ENCODE measurements around the gene GUK1.

Gene GUK1

DNA sequence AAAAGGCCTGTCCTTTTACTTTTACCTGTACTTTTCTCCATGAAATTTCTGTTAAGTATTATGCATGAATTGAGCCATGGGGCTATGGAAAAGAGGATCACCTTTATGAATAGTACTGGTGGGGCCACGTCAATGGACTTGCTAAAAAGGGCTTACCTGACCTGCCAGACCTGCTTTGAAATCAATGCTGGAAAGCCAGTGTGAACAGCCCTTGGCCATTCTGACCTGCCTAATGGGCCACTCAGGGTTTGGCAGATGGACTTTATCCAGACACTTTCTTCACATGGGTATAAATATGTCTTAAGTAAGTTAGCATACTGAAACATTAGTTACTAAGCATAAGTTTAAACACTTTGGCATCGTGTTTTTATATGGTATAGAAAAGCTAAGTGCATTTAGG, 8.3 kb upstream of the GUK1 start:
- DNase-seq (ENCODE audit: low read depth): no peak

DNA sequence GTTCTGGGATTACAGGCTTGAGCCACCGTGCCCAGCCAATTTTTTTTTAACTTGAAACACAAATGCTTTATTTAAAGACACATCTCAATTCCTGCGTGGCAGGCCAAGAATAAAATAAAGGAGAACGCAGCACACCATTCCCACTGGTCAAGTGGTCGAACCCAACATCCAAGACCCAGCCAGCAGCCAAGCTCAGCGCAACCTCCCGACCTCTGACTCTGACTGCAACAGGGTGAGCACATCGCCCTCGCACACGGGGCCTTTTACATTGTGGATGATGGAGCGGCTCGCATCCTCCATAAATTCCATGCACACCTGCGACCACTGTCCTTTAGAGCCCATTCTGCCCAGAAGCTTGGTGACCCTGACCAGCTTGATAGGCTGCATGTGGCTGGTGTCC, 5.5 kb upstream of the GUK1 start:
- no peak for DNase-seq (ENCODE audit: low read depth)

DNA sequence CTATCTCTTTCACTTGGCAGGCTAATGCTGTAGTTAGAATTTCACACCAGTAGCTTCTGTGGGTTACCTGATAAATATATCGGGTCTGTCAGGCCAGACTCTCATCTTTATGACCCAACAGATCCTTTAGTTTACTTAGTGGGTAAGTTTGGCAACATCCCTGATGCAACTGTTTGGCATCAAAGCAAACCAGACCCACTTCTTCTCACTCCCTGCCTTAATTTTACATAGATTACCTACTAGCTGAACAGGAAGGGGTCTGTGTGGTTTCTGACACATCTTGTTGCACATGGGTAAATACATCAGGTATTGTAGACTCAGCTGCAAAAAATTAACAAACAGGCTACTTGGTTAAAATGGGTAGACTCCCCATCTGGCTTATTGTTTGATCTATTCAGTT, 3.2 kb upstream of the GUK1 start:
- no peak for DNase-seq (ENCODE audit: low read depth)

DNA sequence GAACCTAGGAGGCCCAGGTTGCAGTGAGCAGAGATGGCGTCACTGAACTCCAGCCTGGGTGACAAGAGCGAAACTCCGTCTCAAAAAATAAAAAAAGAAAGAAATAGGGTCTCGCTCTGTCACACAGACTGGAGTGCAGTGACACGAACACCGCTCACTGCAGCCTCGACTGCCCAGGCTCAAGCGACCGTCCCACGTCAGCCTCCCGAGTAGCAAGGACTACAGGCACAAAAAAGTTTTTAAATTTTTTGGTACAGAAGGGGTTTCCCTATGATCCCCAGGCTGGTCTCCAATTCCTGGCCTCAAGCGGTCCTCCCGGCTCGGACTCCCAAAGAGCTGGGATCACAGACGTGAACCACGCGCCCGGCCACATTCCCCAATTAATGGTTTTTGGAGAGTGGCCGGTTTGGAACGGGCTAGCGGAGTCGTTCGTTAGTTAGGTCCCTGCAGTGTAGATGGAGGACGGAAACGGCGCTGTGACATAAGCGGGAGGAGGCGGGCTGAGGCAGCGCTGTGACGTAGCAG, 611 bp upstream of the GUK1 start:
- no peak for DNase-seq (ENCODE audit: low read depth)

DNA sequence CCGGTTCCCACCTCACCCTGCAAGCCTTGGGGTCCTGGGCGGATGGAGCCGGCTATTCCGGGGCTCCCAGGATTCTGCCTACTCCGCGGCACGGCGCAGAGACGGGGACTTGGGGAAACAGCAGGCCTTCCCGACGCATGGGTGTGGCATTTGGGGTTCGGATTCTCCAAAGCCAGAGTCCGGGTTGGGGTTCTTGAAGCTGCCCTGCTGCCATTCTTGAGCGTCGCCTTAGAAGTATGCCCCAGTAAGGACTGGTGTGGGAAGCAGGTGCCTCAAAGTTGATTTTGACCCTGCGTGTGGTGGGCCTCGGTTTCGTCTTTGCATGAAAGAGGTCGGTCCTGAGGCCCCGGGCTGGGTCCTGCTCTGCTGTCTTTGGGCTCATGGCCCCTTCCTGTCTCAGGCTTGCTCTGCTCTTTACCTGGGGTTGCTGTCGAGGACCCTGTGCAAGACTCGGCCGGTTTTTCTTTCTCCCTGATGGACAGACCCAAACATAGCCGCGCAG, 696 bp downstream of the GUK1 start:
- no peak for DNase-seq (ENCODE audit: low read depth)

DNA sequence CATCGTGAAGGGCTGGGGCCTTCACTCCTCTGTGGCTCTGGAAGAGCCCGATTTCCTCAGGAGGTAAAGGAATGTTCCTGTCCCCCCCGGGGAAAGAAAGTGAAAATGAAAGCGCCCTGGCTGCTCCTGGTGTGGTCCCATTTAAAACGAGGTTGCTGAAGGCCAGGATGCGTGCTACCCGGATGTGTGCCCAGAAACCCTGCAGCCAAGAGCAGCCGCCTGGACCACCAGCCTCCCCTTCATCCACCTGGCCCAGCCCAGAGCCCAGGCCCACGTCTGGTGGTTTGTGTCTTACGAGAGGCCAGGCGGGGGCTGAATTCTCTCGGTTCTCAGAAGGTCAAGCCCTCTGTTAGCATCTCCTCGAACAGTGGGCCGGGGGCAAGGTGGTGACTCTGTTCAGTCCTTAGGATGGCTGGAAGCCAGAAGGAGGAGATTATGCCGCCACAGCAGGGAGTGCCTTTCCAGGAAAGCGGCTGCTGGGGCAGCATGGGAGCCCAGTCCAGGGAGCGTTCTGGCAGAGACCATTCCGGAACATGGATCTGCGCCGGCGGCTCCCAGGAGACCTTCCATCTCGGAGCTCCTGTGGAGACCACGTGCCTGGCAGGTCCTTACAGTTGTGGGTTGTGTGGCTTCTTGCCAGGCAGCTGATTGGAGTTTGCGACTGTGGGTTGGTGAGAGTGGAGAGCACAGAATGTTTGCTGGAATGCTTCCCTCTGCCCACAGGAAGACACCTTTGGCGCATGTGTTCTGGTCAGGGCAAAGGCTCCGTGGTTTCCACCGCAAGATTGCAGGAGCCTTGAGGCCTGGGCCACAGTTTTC, 1.4 kb downstream of the GUK1 start:
- no peak for DNase-seq (ENCODE audit: low read depth)

DNA sequence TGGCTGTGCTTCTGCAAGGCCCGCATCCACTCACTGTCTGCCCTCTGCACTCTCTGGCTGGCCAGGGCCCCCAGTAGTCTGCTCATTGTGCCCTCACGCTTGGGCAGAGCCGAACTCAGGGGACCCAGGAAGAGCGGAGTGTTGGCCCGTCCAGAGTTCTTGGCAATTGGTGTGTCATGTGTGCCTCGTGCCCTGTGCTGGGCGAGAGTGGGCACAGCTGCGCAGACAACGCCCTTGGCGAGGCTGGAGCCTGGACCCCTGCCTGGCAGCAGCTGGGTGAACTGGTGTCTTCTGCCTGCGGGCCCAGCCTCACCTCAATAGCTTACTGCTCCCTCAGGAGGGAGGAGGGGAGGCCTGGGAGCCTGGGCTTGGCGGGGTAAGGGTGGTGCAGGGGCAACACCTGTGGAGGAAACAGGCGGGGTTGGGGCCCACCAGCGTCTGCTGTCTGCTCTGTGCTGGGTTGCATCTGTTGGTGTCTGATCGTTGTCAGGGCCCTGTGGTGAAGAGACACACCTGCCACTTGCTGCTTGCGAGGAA, 2.1 kb downstream of the GUK1 start:
- no peak for DNase-seq (ENCODE audit: low read depth)

DNA sequence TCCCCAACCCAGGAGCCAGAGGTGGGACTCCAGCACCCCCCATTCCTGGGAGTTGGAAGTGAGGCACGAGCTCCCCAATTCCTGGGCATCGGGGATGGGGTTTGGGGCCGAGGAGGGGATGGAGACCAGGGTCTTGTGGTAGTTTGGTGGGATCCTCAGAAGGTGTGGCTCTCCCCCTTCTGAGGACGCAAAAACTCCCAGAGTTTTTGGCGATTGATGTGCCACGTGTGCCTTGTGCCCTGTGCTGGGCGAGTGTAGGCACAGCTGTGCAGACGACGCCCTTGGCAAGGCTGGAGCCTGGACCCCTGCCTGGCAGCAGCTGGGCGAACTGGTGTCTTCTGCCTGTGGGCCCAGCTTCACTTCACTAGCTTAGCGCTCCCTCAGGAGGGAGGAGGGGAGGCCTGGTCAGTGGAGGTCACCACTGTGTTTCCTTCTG, 2.6 kb downstream of the GUK1 start:
- DNase-seq (ENCODE audit: low read depth): no peak

DNA sequence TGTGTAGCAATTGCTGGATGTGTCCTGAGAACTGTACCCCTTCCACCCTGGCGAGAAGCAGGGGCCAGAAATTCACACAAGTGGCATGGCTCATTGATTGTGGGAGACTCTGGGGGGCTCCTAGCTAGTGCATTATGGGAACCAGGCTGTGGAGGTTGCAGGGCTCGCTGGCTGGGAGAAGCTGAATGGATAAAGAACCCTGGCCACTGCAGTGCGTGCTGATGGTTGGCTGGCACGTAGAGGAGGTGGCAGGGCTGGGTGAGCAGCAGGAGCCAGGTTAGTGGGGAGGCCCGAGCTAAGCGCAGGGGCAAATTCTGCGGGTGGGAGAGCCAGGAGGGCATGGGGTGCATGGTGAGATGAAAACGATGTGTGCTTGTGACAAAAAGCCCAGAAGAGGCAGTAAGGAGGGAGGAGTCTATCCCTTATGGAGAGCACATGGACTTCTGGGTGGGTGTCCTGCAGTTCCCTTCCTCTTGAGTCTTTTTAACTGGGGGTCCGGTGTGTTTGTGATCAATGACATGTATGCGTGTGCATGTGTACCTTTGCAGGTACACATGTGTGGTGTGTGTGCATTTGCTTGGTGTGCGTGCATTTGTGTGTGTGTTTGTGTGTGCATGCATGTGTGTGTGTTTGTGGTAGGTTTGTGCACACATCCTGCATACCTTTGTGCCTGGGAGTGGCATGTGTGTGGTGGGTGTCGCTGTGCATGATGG, 3.6 kb downstream of the GUK1 start:
- DNase-seq (ENCODE audit: low read depth): no peak

DNA sequence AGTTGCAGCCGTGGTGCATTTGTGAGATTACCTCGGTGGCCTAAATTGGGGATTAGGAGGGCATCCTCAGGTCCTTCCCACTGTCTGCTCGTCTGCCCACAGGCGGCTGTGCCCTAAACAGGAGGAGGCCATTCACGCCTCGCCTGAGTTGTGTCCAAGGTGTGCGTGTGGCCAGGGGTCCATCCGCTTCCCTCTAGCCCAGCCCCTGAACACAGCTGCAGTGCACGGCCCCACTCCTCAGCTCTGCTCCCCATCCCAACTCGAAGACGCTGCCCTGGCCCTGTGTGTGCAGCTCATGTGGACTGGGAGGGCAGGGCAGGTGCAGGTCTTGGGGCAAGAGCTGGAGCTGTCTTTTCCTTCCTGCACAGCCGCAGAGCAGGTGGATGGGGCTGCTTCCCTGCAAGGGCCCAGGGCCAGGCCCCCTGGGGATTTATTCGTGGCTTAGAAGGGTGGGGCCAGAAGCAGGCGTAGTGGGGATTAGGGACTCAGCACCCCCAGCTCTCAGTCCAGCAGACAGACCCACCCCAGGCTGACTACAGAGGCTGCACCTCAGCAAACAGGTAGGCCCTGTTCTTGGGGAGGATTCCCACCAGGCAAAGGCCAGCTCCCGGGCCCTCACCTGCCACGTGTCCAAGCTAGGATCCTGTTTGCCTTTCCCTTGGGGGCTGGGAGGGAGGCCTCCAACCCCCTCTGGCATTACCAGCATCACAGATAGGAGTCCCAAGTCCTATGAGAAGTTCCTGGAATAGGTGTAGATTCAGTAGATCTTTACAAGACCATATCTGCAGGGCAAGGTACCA, 4.3 kb downstream of the GUK1 start:
- DNase-seq (ENCODE audit: low read depth): no peak

DNA sequence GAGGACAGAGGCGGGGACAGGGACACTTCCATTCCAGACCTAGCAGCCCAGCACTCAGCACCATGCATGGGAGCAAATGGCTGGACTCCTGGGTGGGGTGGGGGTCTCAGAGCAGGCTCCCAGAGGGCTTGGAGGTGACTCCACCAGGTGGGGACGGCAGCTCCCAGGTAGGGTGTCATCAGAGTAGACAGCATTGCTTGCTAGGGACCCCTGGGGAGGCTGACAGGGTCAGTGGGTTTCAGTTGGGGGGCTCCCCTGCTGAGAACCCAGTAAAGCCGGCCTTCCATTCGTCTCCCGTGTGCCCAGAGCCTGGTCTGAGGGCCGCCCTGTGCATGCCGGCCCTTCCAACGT, 4.9 kb downstream of the GUK1 start:
- DNase-seq (ENCODE audit: low read depth): no peak

DNA sequence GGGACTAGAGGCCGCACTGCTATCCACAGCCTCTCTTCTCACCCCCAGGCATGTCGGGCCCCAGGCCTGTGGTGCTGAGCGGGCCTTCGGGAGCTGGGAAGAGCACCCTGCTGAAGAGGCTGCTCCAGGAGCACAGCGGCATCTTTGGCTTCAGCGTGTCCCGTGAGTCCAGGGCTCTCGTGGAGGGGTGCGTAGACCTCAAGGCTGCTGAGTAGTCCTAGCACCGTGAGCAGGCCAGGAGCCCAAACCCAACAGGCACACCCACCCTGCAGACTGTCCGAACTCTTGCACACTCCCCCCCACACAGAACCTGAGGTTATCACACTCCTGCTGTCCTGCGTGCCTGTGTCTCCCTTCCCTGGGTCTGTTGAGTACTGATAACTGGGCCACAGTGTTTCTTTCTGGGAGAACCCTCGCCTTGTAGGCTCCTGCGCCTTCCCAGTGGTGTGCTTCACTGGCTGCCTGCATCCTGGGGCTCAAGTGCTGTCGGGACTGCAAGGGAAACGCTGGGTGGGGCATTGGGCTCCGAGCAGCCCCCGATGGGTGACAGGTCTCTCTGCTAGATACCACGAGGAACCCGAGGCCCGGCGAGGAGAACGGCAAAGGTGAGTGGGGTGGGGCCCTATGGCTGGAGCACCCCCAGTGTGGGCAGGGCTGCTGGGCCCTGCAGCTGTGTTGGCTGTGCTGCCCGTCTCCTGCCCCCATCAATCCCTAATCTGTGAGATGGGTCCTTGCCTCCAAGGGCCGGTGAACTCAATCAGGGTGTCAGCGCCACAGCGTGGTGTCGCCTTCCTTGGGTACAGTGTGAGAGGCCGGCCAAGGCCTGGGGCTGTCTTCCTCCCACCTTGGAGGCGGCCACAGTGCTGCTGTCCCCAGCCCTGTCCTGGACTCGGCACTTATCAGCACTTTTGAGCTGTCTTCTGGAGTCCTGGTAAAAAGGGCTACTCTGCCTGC, 5.7 kb downstream of the GUK1 start:
- no peak for DNase-seq (ENCODE audit: low read depth)

DNA sequence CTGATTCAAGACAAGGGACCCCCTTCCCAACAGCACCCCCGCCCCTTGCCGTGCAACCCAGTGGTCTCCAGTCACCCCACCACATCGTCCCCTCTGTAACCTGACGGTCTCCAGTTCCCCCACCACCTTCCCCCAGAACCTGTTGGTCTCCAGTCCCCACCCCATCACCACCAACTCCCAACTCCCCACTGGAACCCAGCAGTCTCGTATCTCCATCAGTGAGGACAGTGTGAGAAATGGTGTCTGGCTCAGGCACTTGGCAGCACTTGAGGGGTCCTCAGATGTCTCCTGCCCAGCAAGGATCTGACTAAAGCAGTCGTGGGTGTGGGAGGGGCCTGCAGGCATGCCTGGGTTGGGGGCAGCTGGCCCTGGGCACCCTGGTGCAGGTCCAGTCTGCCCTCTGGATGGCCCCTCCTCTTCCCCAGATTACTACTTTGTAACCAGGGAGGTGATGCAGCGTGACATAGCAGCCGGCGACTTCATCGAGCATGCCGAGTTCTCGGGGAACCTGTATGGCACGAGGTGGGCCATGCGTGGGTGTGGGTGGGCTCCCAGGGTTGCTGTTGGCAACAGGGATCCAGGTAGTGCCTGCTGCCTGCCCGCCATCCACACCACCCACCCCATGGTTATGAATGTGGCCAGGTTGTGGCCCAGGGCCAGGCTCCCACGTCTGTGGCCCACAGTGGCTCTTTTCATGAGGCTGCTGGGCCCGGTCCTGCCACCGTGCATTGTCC, 6.5 kb downstream of the GUK1 start:
- no peak for DNase-seq (ENCODE audit: low read depth)

DNA sequence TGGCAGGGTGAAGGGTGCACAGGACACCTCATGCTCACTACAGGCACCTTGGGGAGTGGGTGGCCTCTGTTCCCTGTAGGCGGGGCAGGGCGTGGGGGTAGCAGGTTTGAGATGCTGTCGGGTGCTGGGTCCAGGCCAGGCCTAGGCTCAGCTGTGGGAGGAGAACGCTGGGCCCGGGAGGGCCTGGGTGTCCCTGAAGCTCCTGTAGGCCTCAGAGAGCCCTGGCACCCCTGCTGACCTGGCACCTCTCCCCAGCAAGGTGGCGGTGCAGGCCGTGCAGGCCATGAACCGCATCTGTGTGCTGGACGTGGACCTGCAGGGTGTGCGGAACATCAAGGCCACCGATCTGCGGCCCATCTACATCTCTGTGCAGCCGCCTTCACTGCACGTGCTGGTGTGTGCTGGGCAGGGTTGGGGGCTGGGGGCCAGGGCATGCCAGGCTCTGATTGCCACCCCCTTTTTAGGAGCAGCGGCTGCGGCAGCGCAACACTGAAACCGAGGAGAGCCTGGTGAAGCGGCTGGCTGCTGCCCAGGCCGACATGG, 7.1 kb downstream of the GUK1 start:
- no peak for DNase-seq (ENCODE audit: low read depth)

DNA sequence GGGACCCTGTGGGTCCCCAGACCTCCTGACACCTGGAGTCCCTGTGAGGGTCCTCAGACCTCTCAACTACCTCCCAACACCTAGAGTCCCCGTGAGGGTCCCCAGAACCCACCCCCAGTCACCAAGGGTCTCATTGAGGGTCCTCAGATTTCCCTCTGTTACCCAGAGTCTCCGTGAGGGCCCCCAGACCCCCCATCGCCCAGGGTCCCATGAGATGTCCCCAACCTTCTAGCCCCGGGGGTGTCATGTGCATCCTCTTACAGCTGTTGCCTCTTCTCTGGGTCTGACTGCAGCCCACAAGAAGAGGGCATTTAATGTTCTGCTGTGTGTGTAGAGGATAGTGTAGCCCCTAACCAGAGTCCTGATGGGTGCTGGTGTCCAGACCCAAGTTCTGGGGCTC, 7.7 kb downstream of the GUK1 start:
- no peak for DNase-seq (ENCODE audit: low read depth)

DNA sequence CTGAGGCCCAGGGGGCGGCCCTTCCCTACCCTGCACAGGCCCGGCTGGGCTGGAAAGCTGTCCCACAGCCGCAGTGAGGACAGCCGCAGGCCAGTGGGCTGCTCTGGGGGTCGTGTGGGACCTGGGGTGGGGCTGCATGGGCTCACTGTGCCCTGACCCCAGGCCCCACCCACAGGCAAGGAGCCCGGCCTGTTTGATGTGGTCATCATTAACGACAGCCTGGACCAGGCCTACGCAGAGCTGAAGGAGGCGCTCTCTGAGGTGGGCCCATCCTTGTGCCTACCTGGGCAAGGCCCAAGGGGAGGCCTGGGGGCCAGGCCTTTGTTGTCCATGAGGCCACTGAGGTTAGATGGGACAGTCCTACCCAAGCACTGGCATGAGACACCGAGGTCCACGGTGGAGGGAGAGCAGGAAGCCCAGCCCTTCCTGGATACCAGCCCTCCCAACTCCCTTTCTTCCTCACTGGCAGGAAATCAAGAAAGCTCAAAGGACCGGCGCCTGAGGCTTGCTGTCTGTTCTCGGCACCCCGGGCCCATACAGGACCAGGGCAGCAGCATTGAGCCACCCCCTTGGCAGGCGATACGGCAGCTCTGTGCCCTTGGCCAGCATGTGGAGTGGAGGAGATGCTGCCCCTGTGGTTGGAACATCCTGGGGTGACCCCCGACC, 8.2 kb downstream of the GUK1 start:
- DNase-seq (ENCODE audit: low read depth): no peak

DNA sequence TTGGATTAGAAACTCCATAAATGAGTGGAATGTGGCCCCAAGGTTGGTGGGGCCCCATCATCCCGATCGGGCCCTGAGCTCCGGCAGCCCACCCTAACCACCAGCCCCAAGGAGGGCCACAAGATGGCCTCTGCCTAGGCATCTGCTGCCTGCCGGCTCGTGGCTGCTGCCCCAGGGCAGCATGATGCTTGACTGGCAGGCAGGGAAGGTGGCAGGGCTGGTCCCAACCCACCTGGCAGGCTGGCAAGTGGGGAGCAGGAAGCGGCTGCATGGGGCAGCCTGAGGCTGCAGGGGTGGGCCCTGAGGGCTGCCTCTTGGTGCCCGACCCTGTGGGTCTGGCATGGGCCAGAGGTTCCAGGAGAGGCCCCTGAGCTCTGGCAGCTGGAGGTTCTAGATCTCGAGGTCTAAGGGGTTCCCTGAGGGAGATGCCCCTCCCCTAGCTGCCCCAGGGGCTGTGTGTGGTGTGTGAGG, 8.9 kb downstream of the GUK1 start:
- no peak for DNase-seq (ENCODE audit: low read depth)

DNA sequence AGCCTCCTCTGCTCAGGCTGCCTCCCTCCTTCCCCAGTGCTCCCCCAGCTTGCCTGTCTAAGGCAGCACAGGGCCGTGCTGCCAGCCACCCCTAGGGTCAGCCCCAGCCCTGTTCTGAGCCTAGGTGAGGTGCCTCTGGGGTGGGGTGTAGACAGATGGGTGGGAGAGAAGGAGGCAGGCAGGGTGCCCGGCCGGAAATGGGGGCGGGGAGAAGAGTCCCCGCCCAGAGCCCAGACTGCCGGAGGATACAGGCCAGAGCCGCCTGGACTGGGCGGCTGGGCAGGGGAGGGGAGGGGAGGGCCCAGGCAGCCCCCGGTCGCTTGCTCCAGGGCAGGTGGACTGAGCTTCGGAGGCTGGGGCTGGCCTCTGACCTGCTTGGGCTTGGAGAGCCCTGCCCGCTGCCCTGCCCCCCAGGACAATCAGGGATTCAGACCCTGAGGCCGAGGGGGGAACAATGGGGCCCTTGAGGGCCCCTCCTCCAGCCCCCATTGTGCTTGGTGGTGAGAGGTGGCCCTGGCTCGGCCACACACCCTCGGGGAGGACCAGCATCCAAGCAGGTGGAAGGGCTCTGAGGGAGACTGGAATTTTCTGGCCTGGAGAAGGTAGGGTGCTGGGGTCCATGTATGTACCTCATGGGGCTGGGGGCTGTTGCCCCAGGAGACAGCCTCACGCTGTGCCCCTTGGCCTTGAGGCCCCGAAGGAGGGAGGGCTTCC, 9.5 kb downstream of the GUK1 start, which contains the start of gene GJC2:
Gene GJC2, plus strand, starts transcription at position 525 of the 714 bp plus-strand sequence. CDS start 7,829 bp downstream, outside the sequence.
- no peak for DNase-seq (ENCODE audit: low read depth)

DNA sequence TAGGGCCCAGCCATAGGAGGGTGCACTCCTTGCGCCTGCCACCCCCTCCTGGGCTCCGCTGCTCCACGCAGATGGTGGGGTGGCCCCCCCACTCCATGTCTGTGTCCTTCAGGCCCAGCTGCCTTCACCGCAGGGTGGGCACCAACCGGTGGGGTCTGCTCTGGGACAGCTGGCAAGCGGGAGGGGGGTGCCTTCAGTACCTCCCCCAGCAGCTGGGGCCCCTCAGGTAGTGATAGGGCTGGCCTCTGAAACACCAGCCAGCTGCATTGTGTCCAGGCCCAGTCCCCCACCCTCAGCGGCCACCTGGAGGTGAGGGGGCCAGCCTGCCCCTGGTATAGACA, 10.0 kb downstream of the GUK1 start:
- DNase-seq (ENCODE audit: low read depth): no peak
